HG03432 (cell line): Measurements from ENCODE around the gene TNS3.
"Not testable (repeated sequence)": the region's sequence is repeated elsewhere in the genome, so short reads cannot be mapped to it uniquely, and the experiment has no call there.

Source experiments
- ATAC-seq: cut with Tn5 transposase; IDR thresholded peaks from one replicate; pipeline ENCODE4 v1.9.1; 2021; ENCODE audit warnings: mild to moderate bottlenecking, moderate library complexity; ENCODE audit not compliant: unreplicated experiment

TNS3 gene

DNA sequence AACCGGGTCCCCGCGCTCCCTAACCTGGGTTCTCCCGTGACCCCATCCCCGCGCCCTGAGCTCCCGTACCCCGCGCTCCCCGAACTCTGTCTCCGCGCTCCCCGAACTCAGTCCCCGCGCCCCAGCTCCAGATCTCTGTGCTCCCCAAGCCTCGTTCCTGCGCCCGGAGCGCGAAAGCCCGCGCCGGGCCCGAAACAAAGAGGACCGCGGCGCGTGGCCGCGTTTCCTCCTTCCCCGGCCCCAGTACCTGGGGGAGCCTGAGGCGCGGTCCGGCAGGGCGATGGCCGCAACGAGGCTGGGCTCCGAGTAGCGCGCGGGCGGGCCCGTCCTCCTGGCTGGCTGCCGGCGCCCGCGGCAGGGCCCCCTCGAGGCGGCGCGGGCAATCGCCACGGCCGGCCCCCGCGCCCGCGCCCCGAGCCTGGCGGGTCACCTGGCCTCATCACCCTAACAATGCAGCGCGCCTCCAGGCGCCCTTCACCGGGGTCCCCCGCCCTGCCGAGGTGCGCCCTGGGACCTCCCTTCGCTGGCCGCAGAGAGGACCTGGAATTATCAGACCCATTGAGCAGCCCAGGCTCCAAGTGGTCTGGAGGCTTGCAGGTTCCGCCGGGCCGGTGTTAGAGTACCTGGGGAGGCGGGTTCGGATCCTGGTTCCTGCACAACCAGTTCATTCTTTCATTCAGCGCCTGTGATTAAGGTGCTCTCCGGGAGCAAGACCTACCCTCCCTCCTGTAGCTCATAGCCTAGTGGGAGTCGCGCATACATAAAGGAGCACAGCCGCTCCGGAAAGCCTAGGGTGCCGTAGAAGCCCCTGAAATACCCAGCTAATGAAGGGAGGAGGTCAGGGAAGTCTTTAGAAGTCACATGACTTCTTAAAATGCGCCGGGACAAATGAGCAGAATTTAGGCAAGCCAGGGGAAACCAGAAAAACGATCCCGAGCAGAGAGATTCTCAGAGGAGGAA, at the start of gene TNS3:
Gene TNS3 (minus strand): TSS at position 308 of the 960 bp plus-strand sequence. CDS start 142,475 bp downstream, outside the sequence.
- no peak for ATAC-seq

DNA sequence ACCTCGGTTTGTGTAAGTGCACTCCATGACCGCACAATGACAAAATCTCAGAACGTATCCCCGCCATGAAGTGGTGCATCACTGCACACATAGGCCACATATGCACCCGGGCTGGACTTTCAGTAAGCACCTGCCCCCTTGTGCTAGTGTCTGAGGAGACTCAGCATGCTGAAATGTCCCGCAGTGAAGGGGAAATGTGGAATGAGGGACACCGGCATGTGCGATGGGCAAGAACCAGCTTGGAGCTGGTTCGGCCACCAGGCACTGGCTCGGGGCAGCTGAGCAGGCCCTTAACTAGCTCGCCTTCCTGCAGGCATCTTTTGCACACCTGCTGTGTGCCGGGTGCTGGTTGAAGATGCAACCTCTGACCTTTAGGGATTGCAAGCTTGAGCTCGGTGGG, 49.8 kb upstream of the TNS3 start:
- no peak for ATAC-seq

DNA sequence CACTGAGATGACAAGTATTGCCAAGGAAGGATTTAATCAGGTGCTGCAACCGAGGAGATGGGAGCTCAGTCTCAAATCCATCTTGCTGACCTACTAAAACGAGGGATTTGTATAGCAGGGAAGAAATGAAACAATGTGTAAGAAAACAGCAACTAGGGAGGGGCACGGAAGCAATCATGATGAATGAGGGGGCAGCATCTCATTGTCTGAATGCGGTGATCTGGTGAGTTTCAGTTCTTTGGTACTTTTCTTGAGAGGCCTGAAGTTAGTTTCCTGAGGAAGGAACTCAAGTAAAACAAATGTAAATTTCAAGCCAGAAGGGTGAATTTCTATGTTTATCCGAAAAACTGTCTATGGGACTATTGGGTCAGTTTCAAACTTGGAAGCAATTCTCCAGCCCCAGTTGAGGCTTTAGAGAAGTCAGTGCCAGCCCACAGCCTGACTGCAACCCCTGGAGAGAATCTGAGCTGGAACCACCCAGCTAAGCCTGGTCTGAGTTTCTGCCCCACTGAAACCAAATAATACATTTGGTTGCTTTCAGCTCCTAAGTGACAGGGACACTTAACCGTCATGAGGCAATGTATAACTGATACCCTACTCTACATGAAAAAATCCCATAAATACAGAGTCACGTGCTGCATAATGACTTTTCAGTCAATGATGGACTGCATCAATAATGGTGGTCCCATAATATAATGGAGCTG, 45.8 kb upstream of the TNS3 start:
- peak; percentile 85 for ATAC-seq

DNA sequence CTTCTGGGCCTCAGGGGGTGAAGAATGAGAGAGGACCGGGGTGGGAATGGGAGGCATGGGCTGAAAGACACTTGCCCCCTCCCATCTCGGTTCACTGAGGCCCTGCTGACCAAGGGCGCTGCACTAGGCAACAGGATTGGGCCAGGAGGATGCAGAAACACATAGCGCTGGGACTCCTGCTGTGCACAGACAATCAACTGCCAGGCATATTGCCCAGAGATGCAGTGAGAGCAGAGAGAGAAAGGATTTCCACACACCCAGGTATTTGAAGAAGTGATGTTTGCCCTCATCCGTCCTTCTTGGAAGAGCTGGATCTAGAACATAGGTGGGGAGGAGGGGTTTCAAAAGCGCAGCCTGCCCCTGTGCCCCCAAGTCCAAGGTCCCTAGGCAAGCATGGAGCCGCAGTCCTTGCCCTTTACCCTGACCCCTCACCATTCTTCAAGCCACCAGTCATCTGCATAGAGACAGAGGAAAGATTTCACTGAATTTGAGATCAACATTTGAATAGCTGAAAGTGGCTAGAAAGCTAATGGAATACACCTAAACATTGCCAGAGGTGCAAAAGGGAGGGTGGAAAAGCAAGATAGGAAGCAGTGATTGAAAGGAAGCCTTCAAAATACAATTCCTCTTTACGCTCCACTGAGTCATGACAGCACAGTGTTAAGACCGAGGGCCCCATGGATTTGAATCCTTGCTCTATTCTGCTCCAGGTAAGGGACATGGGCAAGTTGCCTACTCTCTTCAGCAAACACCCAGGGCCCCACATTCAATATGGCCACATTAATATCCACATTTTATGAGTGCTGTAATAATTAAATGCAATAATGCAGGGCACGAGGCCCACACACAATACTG, 44.2 kb upstream of the TNS3 start:
- ATAC-seq = no peak

DNA sequence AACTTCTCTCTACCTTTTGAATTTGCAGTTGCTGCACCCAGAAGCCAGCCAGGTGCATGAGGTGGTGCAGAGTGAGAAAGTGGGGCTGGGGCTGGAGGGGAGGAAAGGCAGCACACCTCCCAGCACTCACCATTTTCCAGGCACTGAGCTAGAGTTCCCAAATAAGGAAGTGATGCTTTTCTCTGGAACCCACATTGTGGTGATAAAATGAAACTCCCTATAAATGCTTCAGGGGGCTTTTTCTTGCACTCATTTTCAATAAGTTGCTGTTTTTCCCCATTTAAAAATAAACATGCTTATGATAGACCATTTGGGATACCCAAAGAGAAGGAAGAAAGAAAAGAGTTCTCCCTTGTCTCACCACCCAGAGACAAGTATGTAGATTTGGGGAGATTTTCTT, 42.8 kb upstream of the TNS3 start:
- ATAC-seq = no peak

DNA sequence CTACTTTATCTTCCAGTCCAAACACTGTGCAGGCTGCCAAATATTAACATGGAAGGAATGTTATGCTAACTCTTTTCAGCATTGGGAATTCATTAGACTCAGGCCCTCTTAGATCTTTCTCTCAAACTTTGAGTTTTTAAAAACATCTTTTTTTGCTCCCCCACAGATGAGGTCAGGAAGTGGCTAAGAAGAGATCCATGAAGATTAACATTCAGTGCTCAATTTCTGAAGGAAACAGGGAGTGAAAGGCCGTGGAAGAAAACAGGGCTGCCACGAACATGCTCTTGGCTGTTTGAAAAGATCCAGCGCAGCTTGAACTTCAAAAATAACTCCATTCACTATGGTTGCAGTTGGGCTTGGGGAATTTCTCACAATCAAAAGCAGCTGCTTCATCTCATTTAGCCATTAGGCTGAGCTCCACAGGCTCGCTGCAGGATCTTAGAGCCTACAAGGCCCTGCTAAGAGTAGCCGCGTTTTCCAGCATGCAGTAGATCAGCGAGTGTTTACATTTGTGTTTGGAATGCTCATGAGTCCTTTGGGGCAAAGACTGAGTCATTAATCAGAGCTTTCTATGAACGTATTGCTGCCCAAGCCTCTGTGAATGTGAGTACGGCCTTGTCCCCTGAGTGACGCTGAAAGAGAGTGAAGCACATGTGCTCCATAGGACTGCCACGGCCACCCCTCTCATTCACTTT, 41.2 kb upstream of the TNS3 start:
- no peak for ATAC-seq

DNA sequence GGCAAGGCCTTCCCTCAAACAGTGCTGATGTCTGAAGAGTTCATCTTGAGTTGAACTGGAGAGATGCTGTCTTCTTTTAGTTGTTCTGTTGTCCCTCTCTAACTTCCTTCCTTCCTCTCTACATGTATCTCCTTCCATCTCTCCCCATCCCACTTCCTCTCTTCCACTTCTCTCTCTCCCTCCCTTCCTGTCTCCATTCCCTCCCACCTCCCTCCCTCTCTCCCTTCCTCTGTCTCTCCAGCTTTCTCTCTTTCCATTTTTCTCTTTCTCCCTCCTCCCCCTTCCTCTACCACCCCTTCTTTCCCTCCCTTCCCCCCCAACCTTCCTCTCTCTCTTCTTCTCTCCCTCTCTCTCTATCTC, 40.7 kb upstream of the TNS3 start:
- ATAC-seq = no peak

DNA sequence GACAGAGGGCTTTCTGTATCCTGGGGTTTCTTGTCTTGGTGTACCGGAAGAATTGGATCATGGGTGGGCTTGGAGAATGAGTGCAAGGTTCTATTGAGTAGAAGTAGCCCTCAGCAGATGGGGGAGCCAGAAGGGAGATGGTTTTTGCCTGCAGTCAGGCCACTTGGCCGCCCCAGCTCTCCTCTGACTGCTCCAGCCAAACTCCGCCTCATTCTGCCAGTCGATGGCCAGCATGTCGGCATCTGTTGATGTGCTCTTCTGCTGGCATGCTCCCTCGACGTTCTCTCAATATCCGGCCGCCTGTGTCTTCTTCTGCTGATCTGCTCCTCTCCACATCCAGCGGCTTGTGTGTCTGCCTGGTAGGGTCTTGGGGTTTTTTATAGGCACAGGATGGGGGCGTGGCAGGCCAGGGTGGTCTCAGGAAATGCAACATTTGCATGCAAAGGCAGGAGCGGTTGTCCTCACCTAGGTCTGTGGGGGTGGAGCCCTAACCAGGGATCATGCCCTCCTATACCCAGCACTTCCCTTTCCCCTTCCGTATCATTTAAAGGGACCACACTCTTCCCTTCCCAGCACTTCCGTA, 40.2 kb upstream of the TNS3 start:
- ATAC-seq = no peak

DNA sequence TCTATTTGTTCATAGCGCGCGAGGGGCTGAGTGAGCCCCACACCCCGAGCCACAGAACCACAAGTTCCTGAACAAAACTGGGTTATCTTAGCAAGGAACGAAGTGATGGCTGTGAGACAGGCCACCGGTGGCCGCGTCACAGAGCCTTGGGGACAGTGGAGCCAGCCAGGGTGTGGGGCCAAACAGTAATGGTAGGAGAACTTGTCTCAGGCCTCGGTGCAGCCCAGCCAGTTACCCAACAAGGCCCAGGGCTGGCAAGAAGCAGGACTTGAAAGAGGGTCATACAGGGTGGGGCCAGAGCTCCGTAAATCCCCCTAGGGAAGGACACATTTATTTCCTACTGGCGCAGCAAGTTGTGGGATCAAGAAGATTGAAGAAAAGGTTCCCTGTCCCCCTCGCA, 39.4 kb upstream of the TNS3 start:
- ATAC-seq = no peak

DNA sequence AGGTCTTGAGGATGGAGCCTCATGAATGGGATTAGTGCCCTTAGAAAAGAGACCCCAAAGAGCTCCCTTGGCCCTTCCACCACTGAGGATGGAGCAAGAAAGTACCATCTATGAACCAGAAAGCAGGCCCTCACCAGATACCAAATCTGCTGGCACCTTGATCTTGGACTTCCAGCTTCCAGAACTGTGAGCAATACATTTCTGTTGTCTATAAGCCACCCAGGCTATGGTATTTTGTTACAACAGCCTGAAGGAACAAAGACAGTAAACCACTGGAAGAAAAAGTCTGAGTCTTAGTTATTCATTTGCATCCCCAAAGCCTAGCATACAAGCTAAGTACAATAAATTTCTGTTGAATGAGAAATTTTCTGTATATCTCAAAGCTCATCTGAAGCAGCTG, 37.9 kb upstream of the TNS3 start:
- no peak for ATAC-seq

DNA sequence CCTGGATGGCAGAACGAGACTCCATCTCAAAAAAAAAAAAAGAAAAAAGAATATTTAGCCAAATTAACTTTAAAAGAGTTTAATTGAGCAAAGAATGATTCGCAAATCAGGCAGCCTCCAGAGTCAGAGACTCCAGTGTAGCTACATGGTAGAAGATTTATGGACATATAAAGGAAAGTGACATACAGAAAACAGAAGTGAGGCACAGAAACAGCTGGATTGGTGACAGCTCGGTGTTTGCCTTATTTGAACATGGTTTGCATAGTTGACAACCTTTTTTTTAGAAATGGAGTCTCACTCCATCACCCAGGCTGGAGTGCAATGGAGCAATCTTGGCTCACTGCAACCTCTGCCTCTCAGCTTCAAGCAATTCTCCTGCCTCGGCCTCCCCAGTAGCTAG, 35.2 kb upstream of the TNS3 start:
- no peak for ATAC-seq

DNA sequence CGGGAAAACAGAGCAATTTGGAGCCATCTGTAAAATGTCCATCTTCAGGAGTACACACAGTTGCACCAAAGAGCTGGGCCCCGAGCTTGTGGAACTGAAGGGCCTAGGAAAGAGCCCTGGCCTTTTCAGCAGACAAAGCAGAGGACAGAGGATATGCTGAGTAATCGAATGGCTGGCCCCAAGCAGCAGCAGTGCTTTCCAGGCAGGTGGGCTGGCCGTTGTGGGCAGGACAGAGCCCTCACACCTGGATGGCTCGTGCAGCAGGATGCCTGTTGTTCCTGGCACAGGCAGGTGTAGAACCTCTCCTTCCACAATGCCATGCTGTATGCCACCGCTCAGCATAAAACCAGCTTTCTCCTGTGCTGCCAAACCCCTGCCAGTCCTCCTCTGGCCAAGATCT, 32.5 kb upstream of the TNS3 start:
- no peak for ATAC-seq

DNA sequence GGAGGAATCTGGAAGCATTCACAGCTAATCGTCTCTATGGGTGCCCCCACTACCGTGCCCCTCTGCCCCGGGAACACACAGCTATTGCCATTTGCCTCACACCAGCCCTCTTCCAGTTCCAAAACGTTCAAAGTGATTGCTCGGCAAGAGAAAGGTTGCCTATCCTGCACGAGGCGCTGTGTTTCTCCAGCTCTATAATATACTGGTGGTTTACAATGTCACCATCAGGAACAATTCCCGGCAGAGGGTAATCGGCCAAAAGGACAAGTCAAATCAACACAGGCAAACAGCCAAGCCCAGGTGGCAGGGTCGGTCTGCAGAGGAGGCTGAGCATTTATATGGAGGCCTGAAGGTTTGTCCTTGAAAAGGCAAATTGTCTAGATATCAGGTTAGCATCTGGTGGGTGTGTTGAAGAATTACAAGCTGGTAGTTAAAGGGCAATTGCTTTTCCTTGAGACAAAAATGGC, 29.2 kb upstream of the TNS3 start:
- ATAC-seq = no peak

DNA sequence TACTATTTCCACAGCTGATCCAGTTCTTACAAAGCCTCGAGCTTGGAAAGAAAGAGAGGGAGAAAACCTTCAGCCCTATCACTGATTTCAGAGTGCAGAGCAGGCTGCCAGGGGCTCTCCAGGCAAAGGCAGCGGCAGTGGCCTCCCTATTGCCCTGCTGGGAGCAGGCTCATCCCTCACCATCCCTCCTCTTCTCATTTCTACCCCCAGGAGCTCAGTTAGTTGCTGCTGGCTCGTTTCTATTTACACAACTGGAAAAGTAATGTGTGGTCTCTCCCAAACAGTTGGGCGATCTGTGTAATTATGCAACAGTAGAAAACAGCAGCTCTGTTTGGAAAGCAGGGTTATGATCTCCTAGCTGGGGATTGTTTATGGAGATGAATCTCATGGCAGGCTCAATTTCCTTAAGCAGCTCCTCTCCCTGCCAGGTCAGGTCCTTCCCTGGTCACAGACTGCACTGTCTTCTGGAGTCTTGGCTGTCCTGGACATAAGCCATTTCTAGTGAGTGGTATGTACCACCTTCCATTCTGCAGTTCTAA, 28.7 kb upstream of the TNS3 start:
- no peak for ATAC-seq

DNA sequence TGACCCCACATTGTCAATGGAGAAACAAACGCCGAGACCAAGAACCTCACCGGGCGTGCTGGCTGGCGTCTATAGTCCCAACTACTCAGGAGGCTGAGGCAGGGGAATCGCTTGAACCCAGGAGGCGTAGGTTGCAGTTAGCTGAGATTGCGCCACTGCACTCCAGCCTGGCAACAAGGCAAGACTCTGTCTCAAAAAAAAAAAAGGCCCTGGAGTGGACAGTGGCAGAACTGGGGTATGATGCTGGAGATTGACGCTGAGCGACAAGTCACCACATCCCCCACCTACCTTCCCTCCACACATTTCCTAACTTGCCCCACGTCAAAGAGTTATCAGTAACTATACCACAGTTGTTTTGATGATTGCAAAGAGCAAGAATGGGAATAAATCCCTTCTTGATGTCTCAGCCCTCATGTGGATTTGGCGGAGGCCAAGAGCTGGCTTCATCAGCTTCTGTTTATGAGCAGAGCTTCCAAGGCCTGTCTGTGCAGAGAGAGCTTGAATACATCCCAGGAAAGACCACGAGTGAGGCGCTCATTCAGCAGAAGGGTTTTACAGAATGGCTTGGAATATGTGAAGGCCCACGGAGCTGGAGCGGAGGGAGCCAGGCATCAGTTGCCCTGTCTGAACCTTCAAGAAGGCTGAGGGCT, 28.0 kb upstream of the TNS3 start:
- no peak for ATAC-seq

DNA sequence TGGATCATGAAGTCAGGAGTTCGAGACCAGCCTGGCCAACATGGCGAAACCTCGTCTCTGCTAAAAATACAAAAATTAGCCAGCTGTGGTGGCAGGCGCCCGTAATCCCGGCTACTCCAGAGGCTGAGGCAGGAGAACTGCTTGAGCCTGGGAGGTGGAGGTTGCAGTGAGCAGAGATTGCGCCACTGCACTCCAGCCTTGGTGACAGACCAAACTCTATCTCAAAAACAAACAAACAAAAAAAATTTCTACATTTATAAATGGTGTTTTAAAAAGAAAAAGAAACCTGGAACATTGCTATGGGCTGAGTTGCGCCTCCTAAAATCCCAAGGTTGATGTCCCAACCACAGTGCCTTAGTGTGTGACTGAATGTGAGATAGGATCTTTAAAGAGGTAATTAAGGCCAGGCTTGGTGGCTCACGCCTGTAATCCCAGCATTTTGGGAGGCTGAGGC, 24.7 kb upstream of the TNS3 start:
- ATAC-seq = not testable (repeated sequence)

DNA sequence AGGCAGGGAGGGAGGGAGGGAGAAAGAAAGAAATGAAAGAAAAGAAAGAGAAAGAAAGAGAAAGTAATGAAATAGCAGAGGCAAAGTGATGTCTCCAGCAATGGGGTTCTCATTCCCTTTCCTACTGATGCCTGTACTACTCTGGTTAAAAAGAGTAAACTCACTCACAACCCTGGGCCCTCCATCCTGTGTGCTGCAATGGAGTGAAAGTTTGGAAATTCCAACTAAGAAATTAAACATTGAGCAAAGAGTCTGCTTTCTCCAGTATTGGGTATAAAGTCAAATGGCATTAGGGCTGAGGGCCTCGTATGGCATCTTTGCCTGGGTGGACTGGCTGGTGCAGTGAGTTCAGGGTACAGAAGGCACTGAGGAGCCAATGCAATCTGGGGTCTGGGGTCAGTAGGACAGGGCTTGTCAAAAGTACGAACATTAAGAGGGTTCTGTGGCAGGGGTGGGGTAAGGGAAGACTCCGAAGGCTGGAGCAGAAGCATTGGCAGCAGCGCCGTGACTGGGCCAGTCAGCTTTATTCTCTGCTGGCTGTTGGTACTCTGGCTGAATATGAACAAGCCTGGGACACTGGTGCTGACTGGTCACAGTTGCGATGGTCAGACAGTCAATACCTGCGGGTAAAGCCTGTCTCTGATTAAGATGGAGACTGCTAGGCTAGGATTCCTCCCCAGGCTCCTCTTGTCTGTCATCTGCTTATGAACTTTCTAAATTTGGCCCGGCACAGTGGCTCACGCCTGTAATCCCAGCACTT, 24.1 kb upstream of the TNS3 start:
- ATAC-seq = no peak

DNA sequence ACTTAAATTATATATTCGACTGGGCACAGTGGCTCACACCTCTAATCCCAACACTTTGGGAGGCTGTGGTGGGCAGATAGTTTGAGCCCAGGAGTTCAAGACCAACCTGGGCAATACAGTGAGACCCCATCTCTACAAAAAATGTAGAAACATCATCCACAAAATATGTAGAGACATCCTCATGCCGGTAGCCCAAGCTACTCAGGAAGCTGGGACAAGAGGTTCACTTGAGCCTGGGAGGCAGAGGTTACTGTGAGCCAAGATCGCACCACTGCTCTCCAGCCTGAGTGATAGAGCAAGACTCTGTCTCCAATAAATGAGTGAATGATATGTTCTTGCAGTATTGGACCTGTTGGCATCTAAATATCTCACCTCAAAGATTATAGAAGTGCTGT, 22.6 kb upstream of the TNS3 start:
- ATAC-seq = no peak
